Naive B cell (primary cell): Measurements from ENCODE around the gene NECTIN1. TPM values are rescaled to one million over a fixed set of nuclear protein-coding genes. Genes with fewer than 3 reads are reported as not detected.

Experiments used
- ATAC-seq, 2 donors: fragments of 150-1000 bp; cut with Tn5 transposase; 2 replicates each; pipeline ENCODE4 v1.10.0; 2021; ENCODE audit warnings: low read depth in 2 of 2, mild to moderate bottlenecking in 2 of 2, moderate library complexity in 2 of 2
- DNase-seq: peaks from one replicate; pipeline ENCODE4 v3.0.0; 2022
- H3K27ac Mint-ChIP-seq, 6 donors: one replicate each; pipeline ENCODE4 v1.8.0; 2020 to 2022; ENCODE audit warnings: mild to moderate bottlenecking in 6 of 6, mixed read lengths in 6 of 6, moderate library complexity in 5 of 6, inconsistent platforms in 2 of 6
- H3K27me3 Mint-ChIP-seq, 3 donors: one replicate each; pipeline ENCODE4 v1.8.0; 2021 to 2022; ENCODE audit warnings: mixed read lengths in 3 of 3, mild to moderate bottlenecking in 1 of 3
- H3K36me3 Mint-ChIP-seq, 2 donors: one replicate each; pipeline ENCODE4 v1.8.0; 2020 to 2022; ENCODE audit warnings: mixed read lengths in 2 of 2, inconsistent platforms in 1 of 2, mild to moderate bottlenecking in 1 of 2
- H3K4me1 Mint-ChIP-seq, 3 donors: one replicate each; pipeline ENCODE4 v1.8.0; 2020 to 2022; ENCODE audit warnings: mixed read lengths in 3 of 3, inconsistent platforms in 1 of 3, mild to moderate bottlenecking in 1 of 3, moderate library complexity in 1 of 3
- H3K4me3 Mint-ChIP-seq, 8 donors: one replicate each; pipeline ENCODE4 v1.8.0; 2020 to 2022; ENCODE audit warnings: mild to moderate bottlenecking in 8 of 8, mixed read lengths in 8 of 8, moderate library complexity in 8 of 8, inconsistent platforms in 2 of 8
- H3K9me3 Mint-ChIP-seq, 7 donors: one replicate each; pipeline ENCODE4 v1.8.0; 2020 to 2022; ENCODE audit warnings: mixed read lengths in 7 of 7, mild to moderate bottlenecking in 5 of 7, inconsistent platforms in 2 of 7, moderate library complexity in 1 of 7
- polyA plus RNA-seq, 6 donors: library from polyadenylated mRNA; unstranded; fragments of 300-500 nt; fragmentation: Illumina TruSeq; gene quantifications; one replicate each; pipeline ENCODE4 v1.2.3, GENCODE V29; 2021; ENCODE audit warnings: low read depth in 6 of 6

NECTIN1 gene
- polyA plus RNA-seq, 6 donors from 2014 or later, result 0.24 to 0.74 (median 0.38) TPM; not detected in 1

DNA sequence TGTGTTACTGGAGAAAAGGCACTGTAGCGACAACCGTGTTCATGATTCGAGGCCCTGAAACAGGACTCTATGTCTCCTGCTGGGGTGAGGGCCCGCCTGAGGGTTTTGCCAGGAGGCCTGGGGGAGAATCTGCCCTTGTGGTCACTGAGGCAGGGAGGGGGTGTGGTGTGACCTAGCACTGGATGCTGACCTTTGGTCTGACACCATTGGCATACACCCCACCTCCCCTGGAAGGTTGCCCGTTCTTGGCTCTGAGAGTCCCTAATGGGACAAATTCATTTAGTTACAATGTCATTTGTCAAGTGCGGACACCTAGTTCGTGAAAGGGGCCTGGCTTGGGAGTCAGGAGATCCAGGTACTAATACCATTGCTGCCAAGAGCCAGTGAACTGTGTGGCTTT is 29.0 kb downstream of the NECTIN1 start:
- Mint-ChIP-seq H3K4me3 (no peak overlapping the region), H3K27me3 (no peaks in the 10 kb centered on the region), H3K9me3 (no peaks in the 10 kb centered on the region), H3K4me1 (no peaks in the 10 kb centered on the region), H3K27ac (no peak overlapping the region), H3K36me3 (no peaks in the 10 kb centered on the region)
- no peak for ATAC-seq
- no peak for DNase-seq

DNA sequence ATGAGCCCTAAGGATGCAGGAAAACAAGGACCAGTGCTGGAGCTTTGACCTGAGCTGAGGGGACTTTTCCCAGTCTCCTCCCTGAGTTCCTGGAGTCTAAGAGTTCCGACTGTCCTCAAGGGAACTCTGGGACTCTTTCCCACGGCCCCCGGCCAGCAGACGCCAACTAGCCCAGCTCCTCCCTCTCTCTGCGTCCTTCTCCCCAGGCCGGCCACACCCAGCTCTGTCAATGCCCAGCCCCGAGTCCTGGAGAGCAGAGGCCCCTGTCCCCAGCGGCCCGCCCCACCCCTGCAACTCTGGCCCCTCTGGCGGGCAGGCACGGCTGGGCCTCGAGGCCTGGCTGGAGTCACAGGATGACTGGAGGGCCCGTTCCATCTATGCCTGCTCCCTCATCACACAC is 29.8 kb downstream of the NECTIN1 start:
- ATAC-seq, result no peak
- Mint-ChIP-seq H3K27ac (no peak overlapping the region), H3K4me3 (no peak overlapping the region), H3K9me3 (no peaks in the 10 kb centered on the region), H3K36me3 (no peaks in the 10 kb centered on the region), H3K27me3 (no peaks in the 10 kb centered on the region), H3K4me1 (peaks cover 0 to 5% (median 0%) of the 10 kb centered on the region in 3 donors)
- DNase-seq, result no peak

DNA sequence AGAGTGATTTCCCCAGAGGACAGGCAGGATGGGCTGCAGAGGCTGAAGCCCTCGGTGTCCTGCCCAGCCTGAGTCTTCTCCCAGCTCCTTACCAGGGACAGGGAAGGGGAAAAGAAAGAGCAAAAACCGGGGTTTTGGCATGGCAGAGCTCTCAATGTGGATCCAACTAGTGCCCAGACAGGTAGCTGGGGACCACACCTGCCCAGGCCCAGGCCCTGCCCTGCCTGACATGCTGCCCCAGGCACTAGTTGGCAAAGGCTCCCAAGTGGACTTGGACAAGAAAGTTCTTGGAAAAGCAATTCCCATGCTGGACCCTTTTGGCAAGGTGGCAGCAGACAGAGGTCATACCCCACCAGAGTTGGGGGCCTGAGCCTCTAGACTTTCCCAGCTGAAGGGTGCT is 31.1 kb downstream of the NECTIN1 start:
- no peak overlapping the region for H3K27ac Mint-ChIP-seq
- no peak overlapping the region for H3K4me3 Mint-ChIP-seq
- ATAC-seq (no peak), DNase-seq (no peak)
- peaks cover 0 to 8% (median 0%) of the 10 kb centered on the region in 3 donors for H3K4me1 Mint-ChIP-seq
- no peaks in the 10 kb centered on the region for H3K36me3 Mint-ChIP-seq
- no peaks in the 10 kb centered on the region for H3K27me3 Mint-ChIP-seq
- H3K9me3 Mint-ChIP-seq, result no peaks in the 10 kb centered on the region

GRCh38 chr11:119697445-119697844 is 31.6 kb downstream of the NECTIN1 start:
- no peak overlapping the region for H3K4me3 Mint-ChIP-seq
- no peak for ATAC-seq

DNA sequence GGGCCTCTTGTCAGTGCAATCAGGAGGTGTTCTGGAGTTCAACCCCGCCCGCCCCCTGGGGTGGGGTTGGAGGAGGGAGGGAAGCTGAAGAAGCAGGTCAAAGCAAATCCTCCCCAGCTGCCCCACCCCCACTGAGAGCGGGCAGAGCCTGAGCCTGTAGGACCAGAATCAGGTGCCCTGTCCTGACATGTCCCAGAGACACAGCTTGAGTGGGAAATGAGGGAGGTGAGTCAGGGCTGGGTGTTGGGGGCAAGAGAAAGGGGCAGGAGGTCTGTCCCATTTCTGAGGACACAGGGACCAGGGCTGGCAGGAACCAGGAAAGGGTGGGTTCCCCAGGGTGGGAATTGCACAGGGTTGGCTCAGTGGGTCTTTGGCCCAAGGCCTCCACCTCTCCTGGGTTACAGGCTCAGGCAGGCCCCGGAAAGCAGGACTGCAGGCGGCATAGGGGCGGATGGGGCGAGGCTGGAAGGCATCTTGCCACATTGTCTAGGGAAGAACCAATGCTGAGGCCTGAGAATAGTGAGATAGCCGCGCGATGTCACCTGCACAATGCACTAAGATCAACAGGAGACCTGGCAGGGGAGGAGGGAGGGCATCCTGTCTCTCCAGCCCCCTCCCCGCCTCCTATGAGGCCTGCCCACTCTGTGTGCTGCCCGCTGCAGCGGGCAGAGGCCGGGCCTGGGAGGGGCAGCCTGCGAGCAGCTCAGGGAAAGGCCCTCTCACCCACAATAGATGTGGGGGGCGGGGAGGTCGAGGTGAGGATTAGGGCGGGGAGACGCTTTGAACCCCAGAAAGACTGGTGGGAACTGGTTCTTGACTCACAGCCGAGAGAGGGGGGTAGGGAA is 32.4 kb downstream of the NECTIN1 start:
- H3K9me3 Mint-ChIP-seq, result no peaks in the 10 kb centered on the region

More at GRCh38 chr11:119697445-119697844, 31.6 kb downstream of the NECTIN1 start:
- no peaks in the 10 kb centered on the region for H3K9me3 Mint-ChIP-seq
- no peak for DNase-seq
- H3K36me3 Mint-ChIP-seq, result no peaks in the 10 kb centered on the region
- peaks cover 0 to 8% (median 0%) of the 10 kb centered on the region in 3 donors for H3K4me1 Mint-ChIP-seq
- peak overlapping the region in 2 of 6 donors; percentile 39 to 47 for H3K27ac Mint-ChIP-seq
- no peaks in the 10 kb centered on the region for H3K27me3 Mint-ChIP-seq

GRCh38 chr11:119694334-119694733 is 34.7 kb downstream of the NECTIN1 start:
- no peak for DNase-seq
- Mint-ChIP-seq H3K4me3 (no peak overlapping the region), H3K36me3 (no peaks in the 10 kb centered on the region), H3K27ac (peak overlapping the region in 2 of 6 donors; percentile 54 to 77), H3K9me3 (no peaks in the 10 kb centered on the region), H3K27me3 (no peaks in the 10 kb centered on the region), H3K4me1 (peaks cover 0 to 10% (median 5%) of the 10 kb centered on the region in 3 donors)
- ATAC-seq, result no peak

More for the DNA sequence above, 32.4 kb downstream of the NECTIN1 start:
- Mint-ChIP-seq H3K36me3 (no peaks in the 10 kb centered on the region), H3K4me1 (peaks cover 0 to 8% (median 4%) of the 10 kb centered on the region in 3 donors), H3K4me3 (no peak overlapping the region), H3K27me3 (no peaks in the 10 kb centered on the region), H3K27ac (peak overlapping the region in 3 of 6 donors; percentile 18 to 53 (median 52))
- ATAC-seq (no peak), DNase-seq (no peak)

- no peak for ATAC-seq
- H3K27me3 Mint-ChIP-seq, result no peaks in the 10 kb centered on the region
Measured at GRCh38 chr11:119693253-119693815, 35.7 kb downstream of the NECTIN1 start.

DNA sequence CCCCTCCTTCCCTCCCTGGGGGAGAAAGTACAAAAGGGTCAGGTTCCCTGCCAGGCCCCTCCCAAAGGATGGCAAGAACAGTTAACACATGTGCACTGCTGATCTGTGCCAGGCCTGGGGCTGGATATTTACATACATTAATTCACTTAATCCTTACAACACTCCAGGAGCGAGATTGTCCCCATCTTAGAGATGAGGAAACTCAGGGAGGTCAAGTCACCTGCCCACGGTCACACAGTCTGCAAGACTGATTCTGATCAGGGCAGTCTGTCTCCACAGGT is 36.5 kb downstream of the NECTIN1 start:
- Mint-ChIP-seq H3K9me3 (no peaks in the 10 kb centered on the region), H3K4me3 (no peak overlapping the region), H3K27ac (no peak overlapping the region), H3K4me1 (peaks cover 0 to 10% (median 5%) of the 10 kb centered on the region in 3 donors), H3K36me3 (no peaks in the 10 kb centered on the region), H3K27me3 (no peaks in the 10 kb centered on the region)
- no peak for ATAC-seq
- DNase-seq, result no peak

More at GRCh38 chr11:119693253-119693815, 35.7 kb downstream of the NECTIN1 start:
- peaks cover 0 to 10% (median 5%) of the 10 kb centered on the region in 3 donors for H3K4me1 Mint-ChIP-seq
- H3K9me3 Mint-ChIP-seq, result no peaks in the 10 kb centered on the region
- no peaks in the 10 kb centered on the region for H3K36me3 Mint-ChIP-seq
- peak overlapping the region in 1 of 6 donors; percentile 25 for H3K27ac Mint-ChIP-seq
- H3K4me3 Mint-ChIP-seq, result no peak overlapping the region
- DNase-seq, result no peak

- no peaks in the 10 kb centered on the region for H3K36me3 Mint-ChIP-seq
- H3K27me3 Mint-ChIP-seq, result peaks cover 0 to 5% (median 0%) of the 10 kb centered on the region in 3 donors
- no peaks in the 10 kb centered on the region for H3K9me3 Mint-ChIP-seq
- peaks cover 0 to 10% (median 5%) of the 10 kb centered on the region in 3 donors for H3K4me1 Mint-ChIP-seq
- no peak for DNase-seq
- peak overlapping the region in 2 of 6 donors; percentile 26 to 53 for H3K27ac Mint-ChIP-seq
- H3K4me3 Mint-ChIP-seq, result no peak overlapping the region
- ATAC-seq, result no peak
Measured at GRCh38 chr11:119691701-119692539, 37.1 kb downstream of the NECTIN1 start.

GRCh38 chr11:119691020-119691666 is 37.9 kb downstream of the NECTIN1 start:
- Mint-ChIP-seq H3K4me3 (no peak overlapping the region), H3K27ac (peak overlapping the region in 2 of 6 donors; percentile 53 to 76), H3K36me3 (no peaks in the 10 kb centered on the region), H3K4me1 (peaks cover 2 to 10% (median 5%) of the 10 kb centered on the region in 3 donors), H3K9me3 (no peaks in the 10 kb centered on the region), H3K27me3 (peaks cover 0 to 5% (median 0%) of the 10 kb centered on the region in 3 donors)
- ATAC-seq (peak in 1 of 2 donors; percentile 23), DNase-seq (no peak)

- ATAC-seq (no peak), DNase-seq (no peak)
- Mint-ChIP-seq H3K4me3 (no peak overlapping the region), H3K27me3 (peaks cover 0 to 5% (median 0%) of the 10 kb centered on the region in 3 donors), H3K9me3 (no peaks in the 10 kb centered on the region), H3K27ac (no peak overlapping the region), H3K36me3 (no peaks in the 10 kb centered on the region), H3K4me1 (peaks cover 4 to 5% (median 5%) of the 10 kb centered on the region in 3 donors)
Measured at GRCh38 chr11:119689302-119689701, 39.7 kb downstream of the NECTIN1 start.

DNA sequence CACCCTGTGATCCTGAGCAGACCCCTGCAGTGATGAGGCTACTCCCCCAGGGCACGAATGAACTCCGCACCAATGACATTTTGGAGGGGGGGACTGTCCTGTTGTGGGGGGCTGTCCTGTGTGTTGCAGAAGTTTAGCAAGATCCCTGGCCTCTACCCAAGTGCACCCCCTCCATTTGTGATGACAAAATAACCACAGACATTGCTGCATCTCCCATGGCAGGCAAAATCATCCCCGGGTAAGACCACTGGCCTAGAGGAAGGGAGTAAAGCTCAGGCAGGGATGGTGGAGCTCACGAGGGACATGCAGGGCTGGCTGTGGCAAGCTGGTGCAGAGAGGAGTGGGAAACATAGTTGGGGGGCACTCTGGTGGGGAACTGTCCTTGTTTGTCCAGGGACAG is 40.6 kb downstream of the NECTIN1 start:
- H3K9me3 Mint-ChIP-seq, result no peaks in the 10 kb centered on the region
- H3K4me3 Mint-ChIP-seq, result no peak overlapping the region
- peak overlapping the region in 2 of 6 donors; percentile 38 to 70 for H3K27ac Mint-ChIP-seq
- H3K4me1 Mint-ChIP-seq, result peaks cover 2 to 5% (median 4%) of the 10 kb centered on the region in 3 donors
- H3K36me3 Mint-ChIP-seq, result no peaks in the 10 kb centered on the region
- DNase-seq (no peak), ATAC-seq (no peak)
- H3K27me3 Mint-ChIP-seq, result peaks cover 0 to 5% (median 0%) of the 10 kb centered on the region in 3 donors
